ENCODE measurements around the gene AKR1B15. TPM values are rescaled to one million over a fixed set of nuclear protein-coding genes. Genes with fewer than 3 reads are reported as not detected.
A peak's percentile ranks its signal among the peaks of the same experiment; 100 is the strongest.

Gene AKR1B15
- total and polyA plus RNA-seq, 2 experiments from 2014 or later, result not detected

DNA sequence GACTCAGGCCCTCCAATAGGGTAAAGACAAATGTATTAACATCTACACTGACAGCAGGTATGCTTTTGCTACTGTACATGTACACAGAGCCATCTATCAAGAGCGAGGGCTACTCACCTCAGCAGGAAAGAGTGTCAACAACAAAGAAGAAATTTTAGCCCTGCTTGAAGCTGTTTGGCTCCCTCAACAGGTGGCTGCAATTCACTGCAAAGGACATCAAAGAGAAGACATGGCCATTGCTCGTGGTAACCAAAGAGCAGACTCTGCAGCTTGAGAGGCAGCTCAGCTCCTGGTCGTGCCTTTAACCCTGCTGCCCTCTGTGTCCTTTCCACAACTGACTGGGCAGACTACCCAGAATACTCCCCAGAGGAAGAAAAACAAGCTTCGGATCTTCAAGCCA is 5.1 kb downstream of the AKR1B15 start:
- peak; percentile 68 for DNase-seq (ENCODE audit: low spot score)
- Histone ChIP-seq H3F3A (replicated peaks; ENCODE audit: low read depth) (no peaks in the 10 kb centered on the region), H3K27me3 (ENCODE audit: insufficient read depth) (no peaks in the 10 kb centered on the region), H3K4me3 (no peak overlapping the region), H3K27ac (ENCODE audit: low read depth) (no peak overlapping the region), H3K36me3 (ENCODE audit: insufficient read depth) (no peaks in the 10 kb centered on the region), H3K4me2 (no peak overlapping the region), H3K4me1 (ENCODE audit: insufficient read depth) (0 out of 2 replicates have a peak, but pooled peaks cover under 1% of the 10 kb centered on the region), H3K79me2 (replicated peaks; ENCODE audit: insufficient read depth) (no peaks in the 10 kb centered on the region), H2AFZ (no peak overlapping the region), H4K20me1 (replicated peaks; ENCODE audit: insufficient read depth) (no peaks in the 10 kb centered on the region), H3K9me2 (ENCODE audit: insufficient read depth) (no peaks in the 10 kb centered on the region; the same call in 1 of the 2 replicates)
- Mint-ChIP-seq H3K9me3 (no peaks in the 10 kb centered on the region), H3K27me3 (ENCODE audit: insufficient read depth, low read depth, poor library complexity) (no peaks in the 10 kb centered on the region), H3K4me1 (peaks cover 9% of the 10 kb centered on the region; the same call in 2 of the 3 replicates), H3K27ac (no peak overlapping the region), H3K4me3 (no peak overlapping the region), H3K36me3 (ENCODE audit: low read depth) (no peaks in the 10 kb centered on the region)
- TF ChIP-seq, protein P1, sequence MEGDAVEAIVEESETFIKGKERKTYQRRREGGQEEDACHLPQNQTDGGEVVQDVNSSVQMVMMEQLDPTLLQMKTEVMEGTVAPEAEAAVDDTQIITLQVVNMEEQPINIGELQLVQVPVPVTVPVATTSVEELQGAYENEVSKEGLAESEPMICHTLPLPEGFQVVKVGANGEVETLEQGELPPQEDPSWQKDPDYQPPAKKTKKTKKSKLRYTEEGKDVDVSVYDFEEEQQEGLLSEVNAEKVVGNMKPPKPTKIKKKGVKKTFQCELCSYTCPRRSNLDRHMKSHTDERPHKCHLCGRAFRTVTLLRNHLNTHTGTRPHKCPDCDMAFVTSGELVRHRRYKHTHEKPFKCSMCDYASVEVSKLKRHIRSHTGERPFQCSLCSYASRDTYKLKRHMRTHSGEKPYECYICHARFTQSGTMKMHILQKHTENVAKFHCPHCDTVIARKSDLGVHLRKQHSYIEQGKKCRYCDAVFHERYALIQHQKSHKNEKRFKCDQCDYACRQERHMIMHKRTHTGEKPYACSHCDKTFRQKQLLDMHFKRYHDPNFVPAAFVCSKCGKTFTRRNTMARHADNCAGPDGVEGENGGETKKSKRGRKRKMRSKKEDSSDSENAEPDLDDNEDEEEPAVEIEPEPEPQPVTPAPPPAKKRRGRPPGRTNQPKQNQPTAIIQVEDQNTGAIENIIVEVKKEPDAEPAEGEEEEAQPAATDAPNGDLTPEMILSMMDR (conservative IDR thresholded peaks at IDR 0.05; ENCODE audit: low read depth in 2 of 2), result peak; percentile 41 to 78
- TF ChIP-seq EZH2phosphoT487 (IDR thresholded peaks at IDR 0.05; ENCODE audit: unreplicated experiment), result no peak
- ATAC-seq, result peak; percentile 61

DNA sequence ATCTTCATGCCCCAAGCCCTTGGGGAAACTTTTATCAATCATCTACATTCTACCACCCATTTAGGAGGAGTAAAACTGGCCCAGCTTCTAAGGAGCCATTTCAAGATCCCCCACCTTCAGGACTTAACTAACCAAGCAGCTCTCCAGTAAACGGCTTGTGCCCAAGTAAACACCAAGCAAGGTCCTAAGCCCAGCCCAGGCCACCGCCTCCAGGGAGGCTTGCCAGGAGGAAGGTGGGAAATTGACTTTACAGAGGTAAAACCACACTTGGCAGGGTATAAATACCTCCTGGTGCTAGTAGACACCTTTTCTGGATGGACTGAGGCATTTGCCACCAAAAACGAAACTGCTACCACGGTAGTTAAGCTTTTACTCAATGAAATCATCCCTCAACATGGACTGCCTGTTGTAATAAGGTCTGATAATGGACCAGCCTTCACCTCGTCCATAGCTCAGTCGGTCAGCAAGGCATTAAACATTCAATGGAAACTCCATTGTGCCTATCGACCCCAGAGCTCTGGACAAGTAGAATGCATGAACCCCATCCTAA is 5.6 kb downstream of the AKR1B15 start:
- H3K27me3 Mint-ChIP-seq (ENCODE audit: insufficient read depth, low read depth, poor library complexity), result no peaks in the 10 kb centered on the region
- Histone ChIP-seq H4K20me1 (replicated peaks; ENCODE audit: insufficient read depth) (no peaks in the 10 kb centered on the region), H3F3A (replicated peaks; ENCODE audit: low read depth) (no peaks in the 10 kb centered on the region), H3K36me3 (ENCODE audit: insufficient read depth) (no peaks in the 10 kb centered on the region), H3K4me2 (no peak overlapping the region), H3K79me2 (replicated peaks; ENCODE audit: insufficient read depth) (no peaks in the 10 kb centered on the region), H3K9me2 (ENCODE audit: insufficient read depth) (no peaks in the 10 kb centered on the region; the same call in 1 of the 2 replicates), H3K27ac (ENCODE audit: low read depth) (no peak overlapping the region), H3K4me3 (no peak overlapping the region), H3K27me3 (ENCODE audit: insufficient read depth) (no peaks in the 10 kb centered on the region), H2AFZ (no peak overlapping the region), H3K4me1 (ENCODE audit: insufficient read depth) (no peaks in the 10 kb centered on the region)
- no peak overlapping the region for H3K27ac Mint-ChIP-seq
- ATAC-seq, result no peak
- no peak for DNase-seq (ENCODE audit: low spot score)
- H3K36me3 Mint-ChIP-seq (ENCODE audit: low read depth), result no peaks in the 10 kb centered on the region
- H3K9me3 Mint-ChIP-seq, result no peaks in the 10 kb centered on the region
- H3K4me1 Mint-ChIP-seq, result peaks cover 6% of the 10 kb centered on the region; the same call in 2 of the 3 replicates
- H3K4me3 Mint-ChIP-seq, result no peak overlapping the region
- TF ChIP-seq EZH2phosphoT487 (IDR thresholded peaks at IDR 0.05; ENCODE audit: unreplicated experiment) (no peak), NANOG (IDR thresholded peaks at IDR 0.05; ENCODE audit: borderline replicate concordance) (no peak), JUNB (IDR thresholded peaks at IDR 0.05; ENCODE audit: unreplicated experiment) (no peak), CREB1 (CRISPR knock-in tag; IDR thresholded peaks at IDR 0.05; ENCODE audit: low read depth) (no peak)
- TF ChIP-seq, protein P2, sequence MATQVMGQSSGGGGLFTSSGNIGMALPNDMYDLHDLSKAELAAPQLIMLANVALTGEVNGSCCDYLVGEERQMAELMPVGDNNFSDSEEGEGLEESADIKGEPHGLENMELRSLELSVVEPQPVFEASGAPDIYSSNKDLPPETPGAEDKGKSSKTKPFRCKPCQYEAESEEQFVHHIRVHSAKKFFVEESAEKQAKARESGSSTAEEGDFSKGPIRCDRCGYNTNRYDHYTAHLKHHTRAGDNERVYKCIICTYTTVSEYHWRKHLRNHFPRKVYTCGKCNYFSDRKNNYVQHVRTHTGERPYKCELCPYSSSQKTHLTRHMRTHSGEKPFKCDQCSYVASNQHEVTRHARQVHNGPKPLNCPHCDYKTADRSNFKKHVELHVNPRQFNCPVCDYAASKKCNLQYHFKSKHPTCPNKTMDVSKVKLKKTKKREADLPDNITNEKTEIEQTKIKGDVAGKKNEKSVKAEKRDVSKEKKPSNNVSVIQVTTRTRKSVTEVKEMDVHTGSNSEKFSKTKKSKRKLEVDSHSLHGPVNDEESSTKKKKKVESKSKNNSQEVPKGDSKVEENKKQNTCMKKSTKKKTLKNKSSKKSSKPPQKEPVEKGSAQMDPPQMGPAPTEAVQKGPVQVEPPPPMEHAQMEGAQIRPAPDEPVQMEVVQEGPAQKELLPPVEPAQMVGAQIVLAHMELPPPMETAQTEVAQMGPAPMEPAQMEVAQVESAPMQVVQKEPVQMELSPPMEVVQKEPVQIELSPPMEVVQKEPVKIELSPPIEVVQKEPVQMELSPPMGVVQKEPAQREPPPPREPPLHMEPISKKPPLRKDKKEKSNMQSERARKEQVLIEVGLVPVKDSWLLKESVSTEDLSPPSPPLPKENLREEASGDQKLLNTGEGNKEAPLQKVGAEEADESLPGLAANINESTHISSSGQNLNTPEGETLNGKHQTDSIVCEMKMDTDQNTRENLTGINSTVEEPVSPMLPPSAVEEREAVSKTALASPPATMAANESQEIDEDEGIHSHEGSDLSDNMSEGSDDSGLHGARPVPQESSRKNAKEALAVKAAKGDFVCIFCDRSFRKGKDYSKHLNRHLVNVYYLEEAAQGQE (IDR thresholded peaks at IDR 0.05; ENCODE audit: unreplicated experiment), result no peak
- TF ChIP-seq, protein P1 (conservative IDR thresholded peaks at IDR 0.05; ENCODE audit: low read depth in 2 of 2), result no peak
